ENCODE data around the gene SPOP. TPM values are rescaled to one million over a fixed set of nuclear protein-coding genes. Genes with fewer than 3 reads are reported as not detected.

SPOP gene
- total and polyA plus RNA-seq, 2 experiments from 2014 or later: 13.9 to 18.6 TPM

DNA sequence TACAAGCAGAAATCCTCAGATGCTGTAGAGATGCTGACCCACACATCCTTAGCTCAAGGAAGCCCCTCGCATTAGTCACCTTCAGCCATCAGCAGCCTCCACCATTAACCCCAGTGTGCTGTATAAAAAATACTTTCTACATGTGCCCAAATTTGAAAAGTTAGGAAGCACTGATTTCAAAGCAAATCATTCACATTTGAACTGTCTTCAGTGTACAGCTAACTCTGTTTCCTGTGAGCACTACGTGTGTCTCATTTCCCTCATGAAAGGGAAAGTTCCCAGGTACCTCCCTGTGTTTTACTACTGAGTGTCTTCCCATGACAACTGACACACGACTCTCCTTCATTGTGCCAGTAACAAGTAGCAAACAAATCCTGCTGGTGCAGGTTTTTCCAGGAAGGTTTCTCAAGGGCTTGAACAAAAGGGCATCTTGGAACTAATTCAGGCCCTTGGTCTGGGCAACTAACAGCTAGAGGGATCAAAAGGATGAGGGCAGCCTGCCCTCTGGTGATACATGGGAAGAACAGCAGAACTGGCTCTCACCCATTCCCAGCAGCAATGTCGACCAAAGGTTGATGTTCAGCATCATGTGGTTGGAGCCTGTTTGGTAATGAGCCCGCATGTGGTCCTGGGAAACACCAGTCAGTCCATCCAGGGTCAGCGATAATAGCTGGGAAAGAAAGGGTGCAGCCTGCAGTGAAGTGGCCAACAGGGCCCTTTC lies 25.8 kb upstream of the SPOP start:
- Histone ChIP-seq H3K4me1 (ENCODE audit: insufficient read depth) (peaks cover 3% of the 10 kb centered on the region; the same call in 1 of the 2 replicates), H3K27ac (ENCODE audit: low read depth) (no peak overlapping the region), H2AFZ (no peak overlapping the region), H3K9me2 (ENCODE audit: insufficient read depth) (no peaks in the 10 kb centered on the region), H4K20me1 (replicated peaks; ENCODE audit: insufficient read depth) (no peaks in the 10 kb centered on the region), H3K36me3 (ENCODE audit: insufficient read depth) (peaks cover 28% of the 10 kb centered on the region), H3K79me2 (replicated peaks; ENCODE audit: insufficient read depth) (peaks cover 13% of the 10 kb centered on the region), H3K4me2 (no peak overlapping the region), H3K27me3 (ENCODE audit: insufficient read depth) (no peaks in the 10 kb centered on the region), H3K4me3 (no peak overlapping the region), H3F3A (replicated peaks; ENCODE audit: low read depth) (peaks cover 3% of the 10 kb centered on the region; the same call in 1 of the 2 replicates)
- DNase-seq (ENCODE audit: low spot score): peak; percentile 66
- H3K4me3 Mint-ChIP-seq: no peak overlapping the region
- H3K4me1 Mint-ChIP-seq: peaks cover 14% of the 10 kb centered on the region
- no peaks in the 10 kb centered on the region for H3K9me3 Mint-ChIP-seq
- ATAC-seq: peak; percentile 5; the same call in 1 of the 3 replicates
- no peak overlapping the region for H3K27ac Mint-ChIP-seq
- no peak for TF ChIP-seq ZNF331 (CRISPR knock-in tag; IDR thresholded peaks at IDR 0.05; ENCODE audit: low read depth)
- TF ChIP-seq, protein P1, sequence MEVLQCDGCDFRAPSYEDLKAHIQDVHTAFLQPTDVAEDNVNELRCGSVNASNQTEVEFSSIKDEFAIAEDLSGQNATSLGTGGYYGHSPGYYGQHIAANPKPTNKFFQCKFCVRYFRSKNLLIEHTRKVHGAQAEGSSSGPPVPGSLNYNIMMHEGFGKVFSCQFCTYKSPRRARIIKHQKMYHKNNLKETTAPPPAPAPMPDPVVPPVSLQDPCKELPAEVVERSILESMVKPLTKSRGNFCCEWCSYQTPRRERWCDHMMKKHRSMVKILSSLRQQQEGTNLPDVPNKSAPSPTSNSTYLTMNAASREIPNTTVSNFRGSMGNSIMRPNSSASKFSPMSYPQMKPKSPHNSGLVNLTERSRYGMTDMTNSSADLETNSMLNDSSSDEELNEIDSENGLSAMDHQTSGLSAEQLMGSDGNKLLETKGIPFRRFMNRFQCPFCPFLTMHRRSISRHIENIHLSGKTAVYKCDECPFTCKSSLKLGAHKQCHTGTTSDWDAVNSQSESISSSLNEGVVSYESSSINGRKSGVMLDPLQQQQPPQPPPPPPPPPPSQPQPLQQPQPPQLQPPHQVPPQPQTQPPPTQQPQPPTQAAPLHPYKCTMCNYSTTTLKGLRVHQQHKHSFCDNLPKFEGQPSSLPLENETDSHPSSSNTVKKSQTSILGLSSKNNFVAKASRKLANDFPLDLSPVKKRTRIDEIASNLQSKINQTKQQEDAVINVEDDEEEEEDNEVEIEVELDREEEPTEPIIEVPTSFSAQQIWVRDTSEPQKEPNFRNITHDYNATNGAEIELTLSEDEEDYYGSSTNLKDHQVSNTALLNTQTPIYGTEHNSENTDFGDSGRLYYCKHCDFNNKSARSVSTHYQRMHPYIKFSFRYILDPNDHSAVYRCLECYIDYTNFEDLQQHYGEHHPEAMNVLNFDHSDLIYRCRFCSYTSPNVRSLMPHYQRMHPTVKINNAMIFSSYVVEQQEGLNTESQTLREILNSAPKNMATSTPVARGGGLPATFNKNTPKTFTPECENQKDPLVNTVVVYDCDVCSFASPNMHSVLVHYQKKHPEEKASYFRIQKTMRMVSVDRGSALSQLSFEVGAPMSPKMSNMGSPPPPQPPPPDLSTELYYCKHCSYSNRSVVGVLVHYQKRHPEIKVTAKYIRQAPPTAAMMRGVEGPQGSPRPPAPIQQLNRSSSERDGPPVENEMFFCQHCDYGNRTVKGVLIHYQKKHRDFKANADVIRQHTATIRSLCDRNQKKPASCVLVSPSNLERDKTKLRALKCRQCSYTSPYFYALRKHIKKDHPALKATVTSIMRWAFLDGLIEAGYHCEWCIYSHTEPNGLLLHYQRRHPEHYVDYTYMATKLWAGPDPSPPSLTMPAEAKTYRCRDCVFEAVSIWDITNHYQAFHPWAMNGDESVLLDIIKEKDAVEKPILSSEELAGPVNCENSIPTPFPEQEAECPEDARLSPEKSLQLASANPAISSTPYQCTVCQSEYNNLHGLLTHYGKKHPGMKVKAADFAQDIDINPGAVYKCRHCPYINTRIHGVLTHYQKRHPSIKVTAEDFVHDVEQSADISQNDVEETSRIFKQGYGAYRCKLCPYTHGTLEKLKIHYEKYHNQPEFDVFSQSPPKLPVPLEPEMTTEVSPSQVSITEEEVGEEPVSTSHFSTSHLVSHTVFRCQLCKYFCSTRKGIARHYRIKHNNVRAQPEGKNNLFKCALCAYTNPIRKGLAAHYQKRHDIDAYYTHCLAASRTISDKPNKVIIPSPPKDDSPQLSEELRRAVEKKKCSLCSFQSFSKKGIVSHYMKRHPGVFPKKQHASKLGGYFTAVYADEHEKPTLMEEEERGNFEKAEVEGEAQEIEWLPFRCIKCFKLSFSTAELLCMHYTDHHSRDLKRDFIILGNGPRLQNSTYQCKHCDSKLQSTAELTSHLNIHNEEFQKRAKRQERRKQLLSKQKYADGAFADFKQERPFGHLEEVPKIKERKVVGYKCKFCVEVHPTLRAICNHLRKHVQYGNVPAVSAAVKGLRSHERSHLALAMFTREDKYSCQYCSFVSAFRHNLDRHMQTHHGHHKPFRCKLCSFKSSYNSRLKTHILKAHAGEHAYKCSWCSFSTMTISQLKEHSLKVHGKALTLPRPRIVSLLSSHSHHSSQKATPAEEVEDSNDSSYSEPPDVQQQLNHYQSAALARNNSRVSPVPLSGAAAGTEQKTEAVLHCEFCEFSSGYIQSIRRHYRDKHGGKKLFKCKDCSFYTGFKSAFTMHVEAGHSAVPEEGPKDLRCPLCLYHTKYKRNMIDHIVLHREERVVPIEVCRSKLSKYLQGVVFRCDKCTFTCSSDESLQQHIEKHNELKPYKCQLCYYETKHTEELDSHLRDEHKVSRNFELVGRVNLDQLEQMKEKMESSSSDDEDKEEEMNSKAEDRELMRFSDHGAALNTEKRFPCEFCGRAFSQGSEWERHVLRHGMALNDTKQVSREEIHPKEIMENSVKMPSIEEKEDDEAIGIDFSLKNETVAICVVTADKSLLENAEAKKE (CRISPR knock-in tag; IDR thresholded peaks at IDR 0.05): no peak
- TF ChIP-seq, protein P2, sequence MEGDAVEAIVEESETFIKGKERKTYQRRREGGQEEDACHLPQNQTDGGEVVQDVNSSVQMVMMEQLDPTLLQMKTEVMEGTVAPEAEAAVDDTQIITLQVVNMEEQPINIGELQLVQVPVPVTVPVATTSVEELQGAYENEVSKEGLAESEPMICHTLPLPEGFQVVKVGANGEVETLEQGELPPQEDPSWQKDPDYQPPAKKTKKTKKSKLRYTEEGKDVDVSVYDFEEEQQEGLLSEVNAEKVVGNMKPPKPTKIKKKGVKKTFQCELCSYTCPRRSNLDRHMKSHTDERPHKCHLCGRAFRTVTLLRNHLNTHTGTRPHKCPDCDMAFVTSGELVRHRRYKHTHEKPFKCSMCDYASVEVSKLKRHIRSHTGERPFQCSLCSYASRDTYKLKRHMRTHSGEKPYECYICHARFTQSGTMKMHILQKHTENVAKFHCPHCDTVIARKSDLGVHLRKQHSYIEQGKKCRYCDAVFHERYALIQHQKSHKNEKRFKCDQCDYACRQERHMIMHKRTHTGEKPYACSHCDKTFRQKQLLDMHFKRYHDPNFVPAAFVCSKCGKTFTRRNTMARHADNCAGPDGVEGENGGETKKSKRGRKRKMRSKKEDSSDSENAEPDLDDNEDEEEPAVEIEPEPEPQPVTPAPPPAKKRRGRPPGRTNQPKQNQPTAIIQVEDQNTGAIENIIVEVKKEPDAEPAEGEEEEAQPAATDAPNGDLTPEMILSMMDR (conservative IDR thresholded peaks at IDR 0.05; ENCODE audit: low read depth in 2 of 2): peak; percentile 40 to 65
- peaks cover 8% of the 10 kb centered on the region for H3K27me3 Mint-ChIP-seq (ENCODE audit: insufficient read depth, low read depth, poor library complexity)
- H3K36me3 Mint-ChIP-seq (ENCODE audit: low read depth): peaks cover 56% of the 10 kb centered on the region

Data from GM23338 (cell line).